Parathyroid adenoma (tissue), 2 donors: ENCODE measurements around the gene CYP2D6.
"Not testable (repeated sequence)": the region's sequence is repeated elsewhere in the genome, so short reads cannot be mapped to it uniquely, and the experiment has no call there.

Source experiments
- H2AFZ ChIP-seq: fragments of 300-600 bp; sonication (generic); one replicate; pipeline ENCODE4 v1.7.0; 2017; ENCODE audit warnings: antibody characterized with exemption, mild to moderate bottlenecking
- H3K27ac ChIP-seq: fragments of 300-600 bp; sonication (generic); one replicate; pipeline ENCODE4 v1.7.0; 2017
- H3K27me3 ChIP-seq: fragments of 300-600 bp; sonication (generic); one replicate; pipeline ENCODE4 v1.7.0; 2017; ENCODE audit warnings: low read length; ENCODE audit not compliant: control insufficient read depth, insufficient read depth
- H3K36me3 ChIP-seq: fragments of 300-600 bp; sonication (generic); one replicate; pipeline ENCODE4 v1.7.0; 2017; ENCODE audit warnings: low read length; ENCODE audit not compliant: control insufficient read depth, insufficient read depth
- H3K4me1 ChIP-seq: fragments of 300-600 bp; sonication (generic); one replicate; pipeline ENCODE4 v1.7.0; 2017; ENCODE audit warnings: control low read depth
- H3K4me2 ChIP-seq: fragments of 300-600 bp; sonication (generic); one replicate; pipeline ENCODE4 v1.7.0; 2017; ENCODE audit warnings: low read length
- H3K4me3 ChIP-seq: fragments of 300-600 bp; sonication (generic); one replicate; pipeline ENCODE4 v1.7.0; 2017; ENCODE audit warnings: low read depth, low read length
- H3K79me2 ChIP-seq: fragments of 300-600 bp; sonication (generic); one replicate; pipeline ENCODE4 v1.7.0; 2017; ENCODE audit warnings: control low read depth
- H3K9ac ChIP-seq: fragments of 300-600 bp; sonication (generic); one replicate; pipeline ENCODE4 v1.7.0; 2017; ENCODE audit warnings: mild to moderate bottlenecking
- H3K9me3 ChIP-seq: fragments of 300-600 bp; sonication (generic); one replicate; pipeline ENCODE4 v1.7.0; 2017; ENCODE audit warnings: low read length; ENCODE audit not compliant: control insufficient read depth
- CTCF ChIP-seq: fragments of 300-600 bp; sonication (generic); IDR thresholded peaks from one replicate; pipeline ENCODE4 v1.7.0; 2017; ENCODE audit warnings: antibody characterized with exemption, mild to moderate bottlenecking
- donor health status: primary hyperparathyroidism.

Gene CYP2D6

GRCh38 chr22:42154293-42155052 lies 23.9 kb upstream of the CYP2D6 start:
- Histone ChIP-seq H3K9me3 (no peaks in the 10 kb centered on the region), H3K9ac (no peak overlapping the region), H3K36me3 (no peaks in the 10 kb centered on the region), H3K4me3 (no peak overlapping the region), H2AFZ (no peak overlapping the region), H3K4me2 (no peak overlapping the region), H3K79me2 (no peaks in the 10 kb centered on the region), H3K27me3 (no peaks in the 10 kb centered on the region), H3K4me1 (no peaks in the 10 kb centered on the region), H3K27ac (no peak overlapping the region)
- TF ChIP-seq CTCF = no peak

GRCh38 chr22:42152661-42153270 lies 22.2 kb upstream of the CYP2D6 start:
- no peak overlapping the region for H3K27ac ChIP-seq
- H3K79me2 ChIP-seq = no peaks in the 10 kb centered on the region
- no peak for TF ChIP-seq CTCF
- no peaks in the 10 kb centered on the region for H3K4me1 ChIP-seq
- no peak overlapping the region for H2AFZ ChIP-seq
- no peaks in the 10 kb centered on the region for H3K27me3 ChIP-seq
- no peak overlapping the region for H3K9ac ChIP-seq
- no peak overlapping the region for H3K4me2 ChIP-seq
- H3K4me3 ChIP-seq = no peak overlapping the region
- H3K9me3 ChIP-seq = no peaks in the 10 kb centered on the region
- H3K36me3 ChIP-seq = no peaks in the 10 kb centered on the region

GRCh38 chr22:42151924-42152635 lies 21.5 kb upstream of the CYP2D6 start:
- Histone ChIP-seq H3K79me2 (no peaks in the 10 kb centered on the region), H2AFZ (no peak overlapping the region), H3K27ac (no peak overlapping the region), H3K4me2 (no peak overlapping the region), H3K9ac (no peak overlapping the region), H3K36me3 (no peaks in the 10 kb centered on the region), H3K4me3 (no peak overlapping the region), H3K9me3 (no peaks in the 10 kb centered on the region), H3K4me1 (no peaks in the 10 kb centered on the region), H3K27me3 (no peaks in the 10 kb centered on the region)
- no peak for TF ChIP-seq CTCF

GRCh38 chr22:42150727-42151590 lies 20.3 kb upstream of the CYP2D6 start:
- Histone ChIP-seq H3K27me3 (no peaks in the 10 kb centered on the region), H3K4me2 (no peak overlapping the region), H3K27ac (no peak overlapping the region), H2AFZ (no peak overlapping the region), H3K36me3 (no peaks in the 10 kb centered on the region), H3K79me2 (no peaks in the 10 kb centered on the region), H3K4me1 (no peaks in the 10 kb centered on the region), H3K9me3 (no peaks in the 10 kb centered on the region), H3K9ac (no peak overlapping the region), H3K4me3 (no peak overlapping the region)
- TF ChIP-seq CTCF = no peak

- H3K9me3 ChIP-seq, H2AFZ ChIP-seq, H3K79me2 ChIP-seq, H3K4me3 ChIP-seq, H3K4me2 ChIP-seq, H3K27ac ChIP-seq, H3K4me1 ChIP-seq, H3K36me3 ChIP-seq, H3K9ac ChIP-seq, H3K27me3 ChIP-seq: not testable (repeated sequence)
These were observed 19.2 kb upstream of the CYP2D6 start for GRCh38 chr22:42149798-42150197.
